ENCODE measurements around the gene TIMM9. TPM values are rescaled to one million over a fixed set of nuclear protein-coding genes. Genes with fewer than 3 reads are reported as not detected.

The TIMM9 gene
- total RNA-seq, 4 donors from 2014 or later: 9.7 to 158 (median 31.6) TPM

- Histone ChIP-seq H3K9me3 (no peaks in the 10 kb centered on the region), H3K36me3 (no peaks in the 10 kb centered on the region), H3K4me1 (peaks cover 0 to 15% (median 4%) of the 10 kb centered on the region in 4 donors), H3K27ac (peak overlapping the region; percentile 80 to 88 (median 86)), H3K27me3 (no peaks in the 10 kb centered on the region), H3K4me3 (peak overlapping the region; percentile 1 to 70 (median 59))
- TF ChIP-seq POLR2AphosphoS5 (IDR thresholded peaks at IDR 0.05) (no peak), EP300 (IDR thresholded peaks at IDR 0.05; ENCODE audit: low read depth) (no peak), CTCF (IDR thresholded peaks at IDR 0.05) (peak in 1 of 5 experiments; percentile 22)
- DNase-seq: no peak
- WGBS, 2 donors (ENCODE audit: low coverage in 1 of 2): 0 to 10% methylated on average over 1 to 10 of the region's 10 CpGs
- in situ Hi-C loops (cut with MboI; ENCODE audit: low pct_ligation_motif_present in 1 of 4, low pct_unique_long_range_greater_than_20kb in 1 of 4, low sequenced_read_pairs in 3 of 4) (no loop called here), intact Hi-C loops (cut with DNase I; ENCODE audit: low total_unique reads) (no loop called here)
Observed at GRCh38 chr14:58395562-58395811, 31.8 kb downstream of the TIMM9 start.

- Histone ChIP-seq H3K27me3 (no peaks in the 10 kb centered on the region), H3K27ac (no peak overlapping the region), H3K4me3 (no peak overlapping the region), H3K36me3 (no peaks in the 10 kb centered on the region), H3K4me1 (peaks cover 0 to 6% (median 4%) of the 10 kb centered on the region in 4 donors), H3K9me3 (no peaks in the 10 kb centered on the region)
- in situ Hi-C loops (cut with MboI; ENCODE audit: low pct_ligation_motif_present in 1 of 4, low pct_unique_long_range_greater_than_20kb in 1 of 4, low sequenced_read_pairs in 3 of 4): no loop called here
- intact Hi-C loops (cut with DNase I; ENCODE audit: low total_unique reads): no loop called here
- TF ChIP-seq EP300 (IDR thresholded peaks at IDR 0.05; ENCODE audit: low read depth) (no peak), CTCF (IDR thresholded peaks at IDR 0.05) (no peak), POLR2A (IDR thresholded peaks at IDR 0.05) (no peak), POLR2AphosphoS5 (IDR thresholded peaks at IDR 0.05) (no peak)
- no peak for DNase-seq
- 78 to 83% methylated on average over 2 of the region's 2 CpGs for WGBS, 2 donors (ENCODE audit: low coverage in 1 of 2)
Observed at GRCh38 chr14:58390830-58391229, 36.5 kb downstream of the TIMM9 start.

- in situ Hi-C loops (cut with MboI; ENCODE audit: low pct_ligation_motif_present in 1 of 4, low pct_unique_long_range_greater_than_20kb in 1 of 4, low sequenced_read_pairs in 3 of 4) (no loop called here), intact Hi-C loops (cut with DNase I; ENCODE audit: low total_unique reads) (no loop called here)
- TF ChIP-seq CTCF (IDR thresholded peaks at IDR 0.05) (no peak), POLR2A (IDR thresholded peaks at IDR 0.05) (no peak), EP300 (IDR thresholded peaks at IDR 0.05; ENCODE audit: low read depth) (no peak), POLR2AphosphoS5 (IDR thresholded peaks at IDR 0.05) (no peak)
- no peaks in the 10 kb centered on the region for H3K9me3 ChIP-seq
- H3K36me3 ChIP-seq: peaks cover 0 to 35% (median 9%) of the 10 kb centered on the region in 4 donors
- no peaks in the 10 kb centered on the region for H3K27me3 ChIP-seq
- DNase-seq: no peak
- no peak overlapping the region for H3K27ac ChIP-seq
- H3K4me3 ChIP-seq: no peak overlapping the region
- H3K4me1 ChIP-seq: no peaks in the 10 kb centered on the region
Observed at GRCh38 chr14:58376791-58377190, 50.5 kb downstream of the TIMM9 start.

GRCh38 chr14:58368956-58369355 lies 58.4 kb downstream of the TIMM9 start:
- intact Hi-C loops (cut with DNase I; ENCODE audit: low total_unique reads): no loop called here

More at GRCh38 chr14:58368956-58369355, 58.4 kb downstream of the TIMM9 start:
- TF ChIP-seq POLR2A (IDR thresholded peaks at IDR 0.05): no peak
- no peak for TF ChIP-seq POLR2AphosphoS5 (IDR thresholded peaks at IDR 0.05)
- TF ChIP-seq CTCF (IDR thresholded peaks at IDR 0.05): no peak
- no peak for TF ChIP-seq EP300 (IDR thresholded peaks at IDR 0.05; ENCODE audit: low read depth)
- Histone ChIP-seq H3K4me1 (no peaks in the 10 kb centered on the region), H3K4me3 (no peak overlapping the region), H3K27ac (no peak overlapping the region), H3K27me3 (no peaks in the 10 kb centered on the region), H3K36me3 (peaks cover 1 to 60% (median 30%) of the 10 kb centered on the region in 4 donors), H3K9me3 (no peaks in the 10 kb centered on the region)
- in situ Hi-C loops (cut with MboI; ENCODE audit: low pct_ligation_motif_present in 1 of 4, low pct_unique_long_range_greater_than_20kb in 1 of 4, low sequenced_read_pairs in 3 of 4): loop anchor here in 1 of 4 donors (25.0 kb wide), 1 partner anchor 257 kb away; no protein-coding TSS in a partner anchor
- DNase-seq: no peak
- 90 to 100% methylated on average over 1 of the region's 1 CpG for WGBS, 2 donors (ENCODE audit: low coverage in 1 of 2)

Measured in transverse colon (tissue), 4 donors.